Astrocyte of the hippocampus (primary cell): ENCODE measurements around the gene KRTAP10-4.
A peak's percentile ranks its signal among the peaks of the same experiment; 100 is the strongest.
"Not testable (repeated sequence)": the region's sequence is repeated elsewhere in the genome, so short reads cannot be mapped to it uniquely, and the experiment has no call there.

Source experiments
- DNase-seq: peaks from one replicate; pipeline ENCODE4 v3.0.0; 2011; ENCODE audit warnings: low read depth, low spot score

The KRTAP10-4 gene

DNA sequence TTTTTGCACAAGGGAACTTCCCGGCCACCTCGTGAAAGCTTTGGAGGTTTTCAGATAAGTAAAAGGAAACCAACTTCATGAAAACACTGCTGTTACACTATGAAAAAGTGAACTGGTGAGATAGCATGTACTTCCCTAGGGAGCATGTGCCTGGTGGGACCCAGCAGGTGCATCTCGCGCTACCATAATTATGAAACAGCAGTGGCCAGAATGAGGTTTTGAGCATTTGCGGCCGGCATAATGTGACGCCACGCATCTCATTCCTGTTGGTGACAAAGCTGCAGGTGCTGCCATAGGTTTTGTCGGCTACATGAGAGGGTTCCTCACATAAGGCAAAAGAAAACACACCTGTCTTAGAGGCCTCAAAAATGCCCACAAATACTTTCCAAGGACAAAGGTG lies 16.6 kb upstream of the KRTAP10-4 start:
- DNase-seq: no peak

DNA sequence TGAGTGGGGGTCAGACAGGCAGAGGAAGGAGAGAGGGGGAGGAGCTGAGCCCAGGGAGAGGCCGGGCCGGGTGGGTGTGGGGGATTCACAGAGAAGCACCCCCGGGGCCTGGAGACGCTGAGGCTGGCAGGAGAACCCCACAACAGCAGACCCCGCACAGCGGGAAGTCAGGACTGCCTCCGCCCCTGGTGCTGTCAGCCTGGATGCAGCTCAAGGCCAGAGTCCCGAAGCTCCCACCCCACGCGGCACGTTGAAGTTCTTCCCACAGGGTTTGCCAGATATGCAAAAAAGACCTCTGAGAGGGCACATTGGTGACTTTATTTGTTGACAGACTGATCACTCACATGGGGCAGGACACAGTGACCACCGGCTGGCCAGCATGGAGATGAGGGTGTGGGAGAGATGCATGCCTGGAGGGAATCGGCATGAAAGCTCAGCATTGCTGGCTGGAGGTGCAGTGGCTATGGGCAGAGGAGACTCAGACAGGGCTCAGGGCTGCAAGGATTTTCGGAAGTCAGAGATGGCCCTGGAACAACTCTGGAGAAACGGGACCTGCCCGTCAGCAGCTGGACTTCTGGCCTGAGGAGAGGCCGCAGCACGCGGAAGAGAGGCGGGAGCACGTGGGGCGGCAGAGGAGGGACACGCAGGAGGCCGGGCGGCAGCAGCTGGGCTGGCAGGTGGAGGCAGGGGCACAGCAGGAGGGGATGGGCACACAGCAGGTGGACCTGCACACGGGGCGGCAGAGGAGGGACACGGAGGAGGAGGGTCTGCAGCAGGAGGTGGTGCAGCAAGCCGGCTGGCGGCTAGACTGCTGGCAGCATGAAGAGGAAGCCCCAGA lies 15.8 kb upstream of the KRTAP10-4 start:
- no peak for DNase-seq

DNA sequence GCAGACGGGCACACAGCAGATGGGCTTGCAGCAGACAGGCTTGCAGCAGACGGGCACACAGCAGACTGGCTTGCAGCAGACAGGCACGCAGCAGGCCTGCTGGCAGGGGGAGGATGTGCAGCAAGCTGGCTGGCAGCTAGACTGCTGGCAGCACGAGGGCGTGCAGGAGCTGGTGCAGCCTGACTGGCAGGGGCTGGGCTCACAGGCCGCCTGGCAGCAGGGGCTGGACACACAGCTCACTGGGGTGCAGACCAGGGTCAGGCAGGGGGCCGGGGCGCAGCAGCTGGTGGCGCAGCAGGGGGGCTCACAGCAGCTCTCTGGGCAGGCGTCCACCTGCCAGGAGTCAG lies 15.2 kb upstream of the KRTAP10-4 start:
- not testable (repeated sequence) for DNase-seq

DNA sequence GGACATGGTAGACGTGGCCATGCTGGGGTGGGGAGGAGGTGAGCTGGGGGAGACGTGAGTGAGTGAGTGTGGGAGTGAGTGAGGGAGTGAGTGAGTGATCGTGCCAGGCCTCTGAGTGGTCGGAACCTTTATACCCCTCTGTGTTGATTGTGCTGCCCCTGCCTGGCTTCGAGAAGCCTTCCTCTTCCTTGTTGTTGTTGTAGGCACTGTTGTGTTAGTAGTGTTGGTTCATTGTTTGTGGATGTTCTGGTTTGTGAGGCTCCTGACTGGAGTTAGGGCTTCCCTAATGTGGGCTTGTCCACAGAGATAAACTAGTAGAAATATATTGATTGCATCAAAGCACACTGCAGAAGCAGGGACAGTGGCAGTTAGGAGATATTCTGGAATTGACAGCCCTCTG lies 14.8 kb upstream of the KRTAP10-4 start, which contains the start of gene KRTAP10-3:
KRTAP10-3 (minus strand) TSS at position 101 of the 400 bp plus-strand sequence; CDS start at position 21, 80 bp downstream.
- DNase-seq: no peak

DNA sequence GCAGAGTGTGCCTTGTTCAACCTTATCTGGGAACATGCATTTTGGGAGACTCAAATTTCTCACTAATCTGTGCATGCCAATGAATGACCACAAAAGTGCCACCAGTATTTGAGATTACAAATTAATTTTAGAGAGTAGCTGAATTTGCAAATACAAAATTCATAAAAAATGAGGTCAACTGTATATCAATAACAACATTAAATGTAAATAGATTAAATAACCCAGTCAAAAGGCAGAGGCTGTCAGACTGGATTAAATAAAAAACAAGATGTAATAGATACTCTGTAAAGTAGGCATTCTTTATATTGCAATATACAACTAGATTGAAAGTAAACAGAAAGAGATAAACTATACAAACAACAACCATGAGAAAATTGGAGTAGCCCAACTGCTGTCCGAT lies 9.4 kb upstream of the KRTAP10-4 start:
- DNase-seq: no peak

DNA sequence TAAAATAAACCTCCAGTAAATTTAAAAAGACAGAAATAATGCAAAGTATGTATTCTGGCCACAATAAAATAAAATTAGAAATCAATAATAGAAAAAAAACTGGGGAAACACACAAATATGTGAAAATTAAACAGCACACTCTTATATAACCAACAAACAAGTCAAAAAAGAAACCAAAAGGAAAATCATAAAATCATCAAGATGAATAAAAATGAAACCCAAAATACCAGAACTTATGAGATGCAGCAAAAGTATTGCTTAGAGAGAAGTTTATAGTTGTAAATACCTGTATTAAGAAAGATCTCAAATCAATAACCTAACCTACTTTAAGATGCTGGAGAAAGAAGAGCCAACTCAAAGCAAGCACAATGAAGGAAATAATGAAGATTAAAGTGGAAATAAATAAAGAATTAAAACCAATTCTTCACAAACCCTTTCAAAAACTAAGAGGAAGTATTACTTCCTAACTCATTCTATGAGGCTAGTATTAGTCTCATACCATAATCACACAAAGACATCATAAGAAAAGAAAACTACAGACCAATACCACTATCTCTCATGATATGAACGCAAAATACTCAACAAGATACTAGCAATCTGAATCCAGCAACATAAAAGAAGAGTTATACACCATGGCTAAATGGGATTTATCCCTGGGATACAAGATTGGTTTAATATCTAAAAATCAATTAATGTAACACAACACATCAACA lies 8.5 kb upstream of the KRTAP10-4 start:
- DNase-seq: no peak

DNA sequence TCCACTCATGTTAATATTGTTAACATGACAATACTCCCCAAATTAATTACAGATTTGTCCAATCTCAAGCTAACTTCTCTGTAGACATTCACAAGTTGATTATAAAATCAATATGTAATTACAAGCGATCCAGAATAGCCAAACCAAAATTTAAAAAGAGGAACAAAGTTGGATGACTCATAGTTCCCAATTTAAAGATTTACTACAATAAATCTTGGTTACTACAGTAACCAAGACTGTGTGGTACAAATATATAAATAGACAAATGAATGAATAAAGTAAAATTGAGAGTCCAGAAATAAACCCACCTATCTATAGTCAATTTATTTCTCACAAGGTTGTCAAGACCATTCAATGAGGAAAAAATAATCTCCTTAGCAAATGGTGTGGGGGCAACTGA lies 7.1 kb upstream of the KRTAP10-4 start:
- no peak for DNase-seq

DNA sequence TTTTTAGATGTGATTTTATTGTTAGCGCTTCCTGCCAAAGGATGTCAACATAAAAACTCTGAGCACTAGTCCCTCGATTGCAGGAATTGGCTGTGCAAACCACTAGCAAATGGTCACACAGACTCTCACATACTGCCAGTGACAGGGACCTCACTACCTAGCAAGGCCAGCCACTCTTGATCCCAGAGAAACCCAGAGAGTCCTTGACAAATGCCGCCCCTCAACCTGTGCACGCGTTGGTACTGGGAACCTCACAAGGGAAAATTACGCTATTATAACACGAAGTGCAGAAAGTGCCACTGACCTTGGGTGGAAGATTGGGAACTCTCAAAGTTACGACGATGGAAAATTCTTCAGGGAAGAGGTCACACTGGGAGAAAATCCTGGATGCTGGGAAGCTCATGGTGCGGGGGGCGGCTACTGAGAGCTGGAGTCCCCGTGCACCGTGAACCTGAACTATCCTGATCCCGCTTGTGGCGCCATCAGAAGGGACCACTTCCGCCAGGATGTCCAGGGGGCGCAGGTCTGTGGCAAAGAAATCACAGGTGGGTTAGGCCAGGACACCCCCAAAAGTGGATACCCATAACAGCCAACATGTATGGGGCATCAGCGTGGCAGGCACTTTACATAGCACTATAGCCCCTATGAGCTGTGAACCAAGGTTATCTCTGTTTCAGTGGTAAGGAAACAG lies 5.9 kb upstream of the KRTAP10-4 start:
- no peak for DNase-seq

DNA sequence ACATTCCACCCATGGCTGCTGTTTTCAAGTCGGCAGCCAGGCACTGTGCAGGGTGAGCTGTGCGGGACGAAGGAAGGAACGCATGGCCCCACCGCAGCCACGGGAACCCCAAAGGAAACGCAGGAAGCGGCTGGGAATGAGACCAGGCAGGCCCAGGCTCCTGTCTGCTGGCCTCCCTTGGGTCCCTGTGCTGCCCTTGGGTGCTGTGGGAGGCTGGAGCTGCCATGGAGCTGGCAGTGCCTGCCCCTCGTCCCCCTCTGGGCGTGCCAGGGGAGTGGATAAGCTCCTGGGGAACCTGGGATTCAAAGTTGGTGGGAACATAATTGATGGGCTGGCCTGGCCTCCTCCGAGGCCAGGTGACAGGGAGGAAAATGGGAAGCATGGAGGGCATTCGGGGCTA lies 5.3 kb upstream of the KRTAP10-4 start:
- no peak for DNase-seq

DNA sequence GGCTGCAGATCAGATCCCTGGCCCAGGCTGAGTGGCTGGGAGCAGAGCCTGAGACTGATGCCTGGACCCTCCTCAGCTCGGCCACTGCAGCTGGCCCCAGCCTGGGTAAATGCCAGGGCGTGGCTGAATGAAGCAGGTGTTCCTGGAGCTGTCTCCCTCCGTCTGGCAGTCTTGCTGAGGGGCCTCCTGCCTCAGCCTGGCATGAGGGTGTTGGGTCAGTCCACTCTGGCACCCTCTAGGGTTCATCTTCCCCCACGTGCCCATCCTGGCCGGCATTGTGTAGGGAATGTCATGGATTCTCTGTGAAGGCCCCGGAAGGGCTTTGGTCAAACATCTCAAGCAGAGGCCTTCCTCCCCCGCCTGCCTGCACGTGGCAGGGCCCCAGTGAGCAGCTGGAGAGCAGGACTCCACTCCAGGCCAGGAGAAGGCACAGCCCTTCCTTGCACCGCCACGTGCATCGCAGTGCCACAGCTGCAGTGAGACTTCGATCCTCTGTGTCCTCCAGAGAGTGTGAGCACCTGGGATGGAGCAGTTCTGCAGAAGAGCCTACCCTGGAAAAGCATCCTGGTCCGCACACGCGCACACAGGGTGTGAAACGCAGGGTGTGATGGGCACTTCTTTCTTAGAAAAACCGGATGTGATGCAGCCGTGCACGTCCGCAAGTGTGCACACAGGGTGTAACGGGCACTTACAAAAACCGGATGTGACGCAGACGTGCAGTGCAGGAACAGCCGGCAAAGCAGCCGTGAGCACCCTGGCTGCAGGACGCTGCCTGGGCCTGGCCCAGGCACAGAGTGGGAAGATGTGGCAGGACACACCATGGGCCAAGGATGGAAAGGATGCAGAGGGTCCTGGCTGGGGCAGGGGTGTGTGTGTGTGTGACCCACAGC lies 4.6 kb upstream of the KRTAP10-4 start:
- no peak for DNase-seq

DNA sequence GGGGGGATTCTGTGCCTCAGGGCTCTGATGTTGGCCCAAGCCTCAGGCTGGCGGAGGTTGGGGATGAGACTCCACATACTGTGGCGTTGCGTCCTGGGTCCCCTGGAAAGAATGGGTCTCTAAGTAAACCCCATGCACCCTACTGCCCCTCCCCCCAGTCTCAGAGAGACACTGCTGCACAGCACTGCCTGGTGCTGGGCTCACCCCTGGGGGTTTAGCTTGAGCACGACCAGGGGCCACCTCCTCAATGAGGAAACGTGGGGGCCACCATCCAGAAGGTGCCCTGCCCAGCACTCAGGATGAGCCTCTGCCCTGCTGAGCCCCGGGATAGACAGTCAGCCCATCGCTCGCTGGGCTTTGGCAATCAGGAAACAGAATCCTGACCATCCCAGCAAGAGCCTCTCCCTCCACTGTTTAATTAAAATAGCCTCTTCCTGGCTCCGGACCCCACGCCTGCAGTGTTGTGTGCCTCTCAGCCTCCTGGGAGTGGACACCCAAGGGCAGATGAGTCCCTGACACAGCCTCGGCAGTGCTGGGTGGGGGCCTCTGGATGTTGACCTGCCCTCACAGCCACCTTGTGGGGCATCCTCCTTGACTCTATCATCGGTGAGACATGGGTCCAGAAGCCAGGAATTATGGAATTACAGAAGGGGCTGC lies 3.5 kb upstream of the KRTAP10-4 start:
- DNase-seq: no peak

DNA sequence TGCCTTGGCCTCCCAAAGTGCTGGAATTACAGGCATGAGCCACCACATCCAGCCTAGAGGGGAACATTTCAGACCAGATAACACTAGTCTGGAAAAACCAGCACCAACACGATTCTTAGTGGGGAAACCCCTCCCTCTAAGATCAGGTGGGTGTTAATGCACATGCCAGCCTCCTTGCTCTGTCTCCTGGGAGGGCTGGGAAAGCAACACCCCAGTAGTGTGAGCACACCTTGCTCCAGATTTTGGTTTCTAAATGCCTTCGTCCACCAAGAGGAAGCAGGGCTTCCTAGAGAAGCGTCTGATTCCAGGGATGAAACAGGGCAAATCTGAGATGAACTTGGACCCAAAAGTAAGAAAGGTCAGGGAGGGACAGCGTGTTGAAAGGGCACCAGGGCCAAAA lies 2.2 kb upstream of the KRTAP10-4 start:
- no peak for DNase-seq

DNA sequence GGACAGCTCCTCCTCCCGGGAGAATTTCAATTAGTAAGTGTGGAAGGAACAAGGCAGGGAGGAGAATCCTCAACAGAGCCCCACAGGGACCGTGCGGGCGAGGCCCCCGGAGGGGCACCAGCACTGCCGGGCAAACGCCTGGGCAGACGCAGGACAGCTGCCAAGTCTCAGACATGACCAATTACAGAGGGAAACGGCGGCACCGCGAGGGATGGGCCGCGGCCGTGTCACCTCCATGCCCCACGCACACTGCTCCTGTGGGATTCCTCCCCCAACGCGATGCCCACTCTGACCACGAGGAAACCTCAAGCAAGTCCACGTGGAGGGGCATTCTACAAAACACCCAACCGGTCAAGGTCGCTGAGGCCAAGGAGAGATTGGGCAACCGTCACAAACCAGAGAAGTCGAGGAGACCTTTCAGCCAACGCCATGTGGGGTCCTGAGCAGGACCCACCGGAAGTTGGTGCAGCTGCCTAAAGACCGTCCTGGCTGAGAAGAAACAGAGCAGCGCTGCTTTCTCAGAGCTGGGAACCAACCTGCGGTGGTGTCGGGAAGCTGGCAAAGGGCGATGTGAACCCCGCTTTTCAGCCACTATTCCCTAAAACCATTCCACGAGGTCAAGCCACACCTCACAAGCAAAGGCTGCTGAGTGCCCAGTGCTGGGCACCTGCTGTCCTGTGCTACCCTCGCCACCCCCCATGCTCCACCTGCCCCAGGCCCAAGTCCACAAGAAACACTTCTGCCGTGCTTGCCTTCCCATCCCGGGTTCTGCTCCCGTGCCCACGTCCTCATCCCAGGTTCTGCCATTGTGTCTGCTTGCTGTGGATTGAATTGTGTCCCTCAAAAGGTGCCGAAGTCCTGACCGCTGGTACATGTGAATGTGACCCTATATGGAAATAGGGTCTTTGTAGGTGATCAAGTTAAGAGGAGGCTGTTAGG lies 1.4 kb upstream of the KRTAP10-4 start:
- DNase-seq: no peak

DNA sequence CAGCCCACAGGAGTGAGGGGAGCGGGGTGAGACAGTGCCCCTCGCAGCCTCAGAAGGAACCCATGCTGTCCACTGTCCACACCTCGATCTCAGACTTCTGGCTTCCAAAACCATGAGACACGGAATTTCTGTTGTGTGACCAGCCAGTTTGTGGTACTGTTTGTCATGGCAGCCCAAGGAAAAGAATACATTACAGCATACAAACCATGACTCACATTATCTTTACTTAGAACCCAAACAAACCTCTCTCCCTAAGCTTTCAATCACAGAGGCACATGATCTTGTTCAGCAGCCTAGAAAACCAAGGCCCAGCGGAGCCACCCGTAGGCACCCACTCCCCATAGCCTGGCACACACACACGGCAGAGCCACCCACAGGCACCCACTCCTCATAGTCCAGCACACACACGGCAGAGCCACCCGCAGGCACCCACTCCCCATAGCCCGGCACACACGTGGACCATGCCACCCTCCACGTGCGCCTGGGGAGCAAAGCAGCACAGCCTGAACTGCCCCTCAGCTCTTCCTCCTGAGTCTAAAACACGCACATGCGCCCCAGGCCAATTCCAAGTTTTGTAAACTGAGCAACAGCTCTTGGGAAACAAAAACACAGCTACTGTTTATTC lies 458 bp upstream of the KRTAP10-4 start:
- peak; percentile 55 for DNase-seq

DNA sequence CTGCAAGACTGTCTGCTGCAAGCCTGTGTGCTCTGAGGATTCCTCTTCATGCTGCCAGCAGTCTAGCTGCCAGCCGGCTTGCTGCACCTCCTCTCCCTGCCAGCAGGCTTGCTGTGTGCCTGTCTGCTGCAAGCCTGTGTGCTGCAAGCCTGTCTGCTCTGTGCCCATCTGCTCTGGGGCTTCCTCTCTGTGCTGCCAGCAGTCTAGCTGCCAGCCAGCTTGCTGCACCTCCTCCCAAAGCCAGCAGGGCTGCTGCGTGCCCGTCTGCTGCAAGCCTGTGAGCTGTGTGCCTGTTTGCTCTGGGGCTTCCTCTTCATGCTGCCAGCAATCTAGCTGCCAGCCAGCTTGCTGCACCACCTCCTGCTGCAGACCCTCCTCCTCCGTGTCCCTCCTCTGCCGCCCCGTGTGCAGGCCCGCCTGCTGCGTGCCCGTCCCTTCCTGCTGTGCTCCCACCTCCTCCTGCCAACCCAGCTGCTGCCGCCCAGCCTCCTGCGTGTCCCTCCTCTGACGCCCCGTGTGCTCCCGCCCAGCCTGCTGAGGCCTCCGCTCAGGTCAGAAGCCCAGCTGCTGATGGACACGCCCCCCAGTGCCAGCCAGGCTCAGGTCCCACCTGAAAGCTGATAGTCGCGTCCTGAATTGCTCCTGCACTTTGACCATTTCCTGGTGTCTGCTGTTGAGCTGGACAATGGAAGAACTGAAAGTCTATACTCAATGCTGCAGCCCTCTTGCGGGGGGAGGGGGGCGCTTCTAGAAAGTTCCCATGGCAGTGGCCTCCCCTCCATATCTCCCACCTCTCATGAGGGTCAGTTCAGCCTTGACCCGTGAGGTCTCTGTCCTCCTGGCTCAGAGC lies 1.2 kb downstream of the KRTAP10-4 start:
- DNase-seq: no peak

DNA sequence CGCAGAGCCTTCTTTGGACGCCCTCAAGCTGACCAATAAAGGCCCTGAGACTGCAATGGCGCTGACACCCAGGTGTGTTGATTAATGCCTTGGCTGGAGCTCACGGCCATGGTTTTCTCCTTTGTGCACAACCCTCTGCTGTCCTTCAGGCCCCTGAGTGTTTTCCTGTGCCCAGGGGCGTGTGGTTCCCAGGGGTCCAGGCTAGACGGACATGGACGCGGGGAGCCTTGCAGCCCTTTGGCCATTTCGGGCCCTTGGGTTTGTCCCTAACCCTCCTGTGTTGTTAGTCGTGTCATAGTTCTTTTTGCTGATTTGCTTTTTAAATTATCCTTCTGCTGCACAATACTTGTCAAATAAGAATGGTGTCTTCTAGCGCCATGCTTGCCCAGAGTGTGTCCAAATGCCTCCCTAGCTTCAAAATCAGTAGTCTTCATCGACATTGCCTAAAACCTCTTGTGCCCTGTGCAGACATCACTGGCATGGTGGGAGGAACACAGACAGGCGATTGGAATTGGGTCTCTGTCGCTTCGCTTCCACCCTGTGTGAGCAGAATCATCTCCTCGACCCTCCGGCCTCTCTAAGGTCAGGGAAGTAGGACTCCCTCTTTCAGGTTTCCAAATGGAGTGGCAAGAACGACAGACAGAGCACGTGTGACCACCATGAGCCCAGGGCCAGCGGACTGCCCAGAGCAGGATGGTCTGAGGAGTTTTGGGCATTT lies 1.9 kb downstream of the KRTAP10-4 start:
- no peak for DNase-seq

DNA sequence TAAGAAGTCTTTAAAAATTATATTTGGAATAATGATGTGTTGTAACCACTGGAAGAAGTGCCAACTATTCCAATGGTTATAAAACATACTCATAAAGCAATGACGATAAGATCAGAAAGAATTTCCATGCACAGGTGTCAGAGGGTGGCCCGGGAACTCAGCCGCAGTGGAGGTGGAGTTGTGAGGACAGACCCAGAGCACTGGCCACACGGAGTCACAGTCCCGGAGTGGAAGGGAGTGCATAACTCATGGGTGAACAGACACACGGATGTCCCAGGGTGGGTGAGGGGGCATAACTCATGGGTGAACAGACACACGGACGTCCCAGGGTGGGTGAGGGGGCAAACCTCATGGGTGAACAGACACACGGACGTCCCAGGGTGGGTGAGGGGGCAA lies 2.5 kb downstream of the KRTAP10-4 start:
- no peak for DNase-seq
